Measurements from ENCODE around the gene FHOD1.

FHOD1 gene

DNA sequence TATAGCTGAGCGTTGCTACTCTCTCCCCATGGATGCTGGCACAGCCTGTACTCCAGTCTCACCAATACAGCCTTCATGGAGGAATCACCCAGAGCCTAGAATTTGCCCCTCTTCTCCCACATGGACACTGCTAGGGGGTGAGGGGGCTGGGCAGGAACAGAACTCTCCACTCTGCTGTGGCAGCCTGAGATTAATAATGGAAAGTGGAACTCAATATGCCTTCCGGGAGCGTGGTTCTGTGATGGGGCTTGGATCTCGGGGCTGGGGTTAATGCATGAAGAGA is 2.7 kb upstream of the FHOD1 start:
- no peak for DNase-seq (ENCODE audit: low read depth in 1 of 2, low spot score in 1 of 2)

DNA sequence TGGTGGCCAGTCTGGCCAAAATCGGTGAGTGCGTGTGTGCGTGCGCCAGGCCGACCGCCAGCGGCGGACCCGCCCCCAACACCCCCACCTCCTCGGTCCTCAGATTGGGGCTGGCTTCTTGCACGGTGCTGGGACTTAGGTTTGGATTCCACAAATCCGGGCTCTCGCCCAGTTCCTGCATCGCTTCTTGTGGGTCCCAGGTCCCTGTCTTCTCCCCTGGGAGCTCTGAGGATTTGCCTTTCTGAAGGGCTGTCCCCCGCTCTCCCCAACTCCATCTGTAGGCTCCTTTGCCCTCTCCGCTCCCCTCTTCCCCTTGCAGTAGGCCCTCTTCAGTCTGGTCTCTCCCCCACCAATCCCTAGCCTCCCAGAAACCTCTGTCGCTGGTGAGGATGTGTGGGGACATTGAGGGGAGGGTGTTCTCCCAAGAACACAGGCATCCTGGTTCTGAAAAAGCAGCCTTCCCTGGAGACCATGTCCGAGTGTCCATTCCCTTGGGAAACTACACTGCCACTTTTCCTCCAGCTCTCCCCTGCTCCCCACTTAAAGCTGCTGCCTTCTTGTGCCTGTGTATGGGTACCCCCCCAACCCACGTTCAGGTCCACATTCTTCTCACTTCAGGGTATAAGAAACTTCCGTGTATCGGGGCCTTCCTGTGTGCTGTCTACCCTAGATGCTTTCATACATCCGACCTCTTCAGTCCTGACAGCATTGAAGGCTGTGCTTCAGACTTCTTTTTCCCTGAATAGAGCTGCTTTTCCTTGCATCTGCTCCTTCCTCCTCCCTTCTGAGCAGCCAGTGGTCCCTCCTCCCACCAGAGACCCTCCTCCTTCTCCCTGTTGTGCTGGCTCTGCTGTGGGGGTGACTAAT is 2.1 kb upstream of the FHOD1 start:
- no peak for DNase-seq (ENCODE audit: low read depth in 1 of 2, low spot score in 1 of 2)

DNA sequence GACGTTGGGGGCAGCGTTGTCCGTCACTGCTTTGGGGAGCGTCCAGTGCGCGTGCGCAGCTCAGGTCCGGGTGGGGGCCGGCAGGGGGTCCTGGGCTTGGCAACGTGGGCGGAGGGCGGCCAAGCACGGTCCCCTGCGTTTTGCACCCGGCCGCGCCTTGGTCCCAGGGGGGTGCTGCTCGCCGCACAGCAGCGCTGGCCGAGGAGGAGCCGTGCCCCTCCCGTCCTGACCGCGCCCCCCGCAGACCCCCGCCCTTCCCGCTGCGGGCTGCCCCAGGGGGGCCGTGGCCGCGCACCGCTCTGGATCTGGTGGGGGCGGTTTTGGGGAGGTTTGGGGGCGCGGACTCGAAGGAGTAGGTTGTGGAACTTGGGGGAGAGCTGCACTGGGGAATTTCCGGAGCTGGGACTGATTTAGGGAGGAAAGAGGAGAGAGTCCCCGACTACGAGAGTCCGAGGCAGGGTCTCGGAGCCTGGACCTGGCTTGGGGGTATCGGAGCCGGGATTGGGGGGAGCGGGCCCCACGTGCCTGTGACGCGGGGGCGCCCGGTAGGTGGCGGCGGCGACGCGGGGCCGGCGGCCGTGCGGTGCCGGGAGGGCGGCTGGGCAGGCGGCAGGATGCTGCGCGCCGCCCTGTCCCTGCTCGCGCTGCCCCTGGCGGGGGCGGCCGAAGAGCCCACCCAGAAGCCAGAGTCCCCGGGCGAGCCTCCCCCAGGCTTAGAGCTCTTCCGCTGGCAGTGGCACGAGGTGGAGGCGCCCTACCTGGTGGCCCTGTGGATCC is 1.3 kb upstream of the FHOD1 start, which contains the start of gene SLC9A5:
Gene SLC9A5, plus strand, starts transcription at position 579 of the 777 bp plus-strand sequence. Its CDS starts 36 bp downstream, at position 615.
- DNase-seq (ENCODE audit: low read depth in 1 of 2, low spot score in 1 of 2) = no peak

DNA sequence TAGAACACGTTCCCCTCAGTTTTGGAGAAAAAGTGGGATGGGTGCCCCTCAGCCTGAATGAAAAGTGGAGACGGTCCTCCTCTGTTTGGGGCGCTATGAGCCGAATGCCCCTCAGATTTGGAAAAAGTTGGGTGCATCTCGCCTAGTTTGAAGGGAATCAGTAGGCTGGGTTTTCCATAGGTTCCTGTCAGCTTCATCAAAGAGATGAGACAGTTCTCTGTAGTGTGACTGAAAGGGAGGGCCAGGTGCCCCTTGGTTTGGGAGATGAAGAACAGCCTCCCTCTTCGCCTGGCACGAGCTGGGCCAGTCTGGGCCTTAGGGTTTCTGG is 756 bp upstream of the FHOD1 start:
- DNase-seq (ENCODE audit: low read depth in 1 of 2, low spot score in 1 of 2) = no peak

DNA sequence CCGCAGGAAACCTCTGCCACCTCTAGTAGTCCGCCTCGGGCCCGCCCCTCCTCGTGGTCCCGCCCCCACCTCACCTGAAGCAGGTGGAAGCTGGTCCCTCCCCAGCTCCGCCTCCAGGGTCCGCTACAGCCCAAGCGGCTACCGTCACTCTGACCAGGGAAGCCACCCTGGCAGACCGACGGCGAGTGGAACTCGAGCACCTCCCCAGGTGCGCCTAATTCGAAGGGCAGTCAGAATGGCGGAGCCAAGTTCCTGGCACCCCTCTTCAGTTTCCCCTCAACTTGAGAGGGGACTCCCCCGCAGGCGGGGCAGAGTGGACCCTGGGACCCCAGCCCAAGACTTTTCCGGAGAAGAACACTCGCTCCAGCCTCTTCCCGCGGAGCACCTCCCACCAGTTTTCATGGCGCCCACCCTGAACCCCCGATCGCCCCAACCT is 507 bp downstream of the FHOD1 start:
- DNase-seq (ENCODE audit: low read depth in 1 of 2, low spot score in 1 of 2) = no peak

DNA sequence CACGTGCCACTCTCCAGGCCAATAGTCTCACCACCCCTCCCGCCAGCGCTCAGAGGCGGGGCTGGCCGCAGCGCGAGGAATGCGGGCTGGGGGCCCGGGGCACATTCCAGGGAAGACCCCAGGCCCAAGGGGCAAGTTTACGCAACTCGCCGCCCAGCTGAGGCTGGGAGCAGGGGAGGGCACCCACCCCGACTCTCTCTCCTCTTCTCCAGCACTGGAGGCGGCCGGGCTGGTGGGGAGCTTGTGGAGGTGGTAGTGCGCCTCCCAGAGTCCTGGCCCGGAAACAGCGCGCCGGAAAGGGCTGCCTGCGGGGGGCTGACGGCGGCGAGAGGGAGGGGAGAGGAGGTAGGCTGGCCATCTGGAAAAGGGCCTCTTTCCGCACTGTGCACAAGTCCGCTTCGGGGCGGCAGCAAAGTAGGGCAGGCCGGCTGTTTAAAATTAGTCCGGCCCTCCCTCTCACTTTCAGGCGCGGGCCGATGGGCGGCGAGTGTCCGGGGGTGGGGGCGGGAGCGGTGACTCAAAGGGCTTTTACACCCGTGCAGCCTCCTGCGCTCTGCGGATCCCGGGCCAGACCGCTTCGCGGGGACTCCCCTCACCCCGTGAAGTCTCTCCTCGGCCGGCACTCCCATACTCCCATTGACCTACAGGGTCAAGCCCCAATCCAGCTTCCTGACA is 1.1 kb downstream of the FHOD1 start:
- no peak for DNase-seq (ENCODE audit: low read depth in 1 of 2, low spot score in 1 of 2)

DNA sequence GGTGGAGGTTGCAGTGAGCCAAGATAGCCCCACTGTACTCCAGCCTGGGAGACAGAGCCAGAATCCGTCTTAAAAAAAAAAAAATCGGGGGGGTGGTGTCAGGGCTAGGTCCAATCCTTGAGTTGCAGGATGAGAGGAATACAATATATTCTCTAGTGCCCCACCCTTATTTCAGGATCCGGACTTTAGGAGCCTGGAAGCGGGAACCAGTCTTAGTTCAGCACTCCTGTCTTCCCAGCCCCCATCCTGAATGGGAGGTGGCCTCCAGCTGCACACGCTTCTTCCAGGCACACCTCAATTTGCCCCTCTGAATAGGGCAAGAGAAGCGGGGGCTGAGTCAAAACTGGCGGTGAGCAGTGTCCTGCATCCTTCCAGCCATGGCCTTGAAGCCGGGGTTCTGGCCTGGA is 1.6 kb downstream of the FHOD1 start:
- DNase-seq (ENCODE audit: low read depth in 1 of 2, low spot score in 1 of 2) = no peak

DNA sequence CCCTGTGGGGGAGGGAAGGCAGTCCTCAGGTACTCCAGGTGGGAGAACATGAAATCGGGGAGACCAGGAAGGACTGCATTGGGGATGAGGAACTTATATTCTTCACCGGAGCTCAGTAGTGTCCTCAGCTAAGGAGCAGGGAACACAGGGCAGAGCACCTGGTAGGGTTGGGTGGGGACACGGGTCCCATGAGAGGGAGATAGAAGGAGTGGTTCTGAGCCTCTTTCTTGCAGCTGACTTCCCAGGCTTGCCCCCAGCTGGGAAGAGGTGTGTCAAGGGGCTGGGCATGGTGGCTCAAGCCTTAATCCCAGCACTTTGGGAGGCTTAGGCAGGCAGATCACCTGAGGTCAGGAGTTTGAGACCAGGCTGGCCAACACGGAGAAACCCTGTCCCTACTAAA is 2.1 kb downstream of the FHOD1 start:
- no peak for DNase-seq (ENCODE audit: low read depth in 1 of 2, low spot score in 1 of 2)

DNA sequence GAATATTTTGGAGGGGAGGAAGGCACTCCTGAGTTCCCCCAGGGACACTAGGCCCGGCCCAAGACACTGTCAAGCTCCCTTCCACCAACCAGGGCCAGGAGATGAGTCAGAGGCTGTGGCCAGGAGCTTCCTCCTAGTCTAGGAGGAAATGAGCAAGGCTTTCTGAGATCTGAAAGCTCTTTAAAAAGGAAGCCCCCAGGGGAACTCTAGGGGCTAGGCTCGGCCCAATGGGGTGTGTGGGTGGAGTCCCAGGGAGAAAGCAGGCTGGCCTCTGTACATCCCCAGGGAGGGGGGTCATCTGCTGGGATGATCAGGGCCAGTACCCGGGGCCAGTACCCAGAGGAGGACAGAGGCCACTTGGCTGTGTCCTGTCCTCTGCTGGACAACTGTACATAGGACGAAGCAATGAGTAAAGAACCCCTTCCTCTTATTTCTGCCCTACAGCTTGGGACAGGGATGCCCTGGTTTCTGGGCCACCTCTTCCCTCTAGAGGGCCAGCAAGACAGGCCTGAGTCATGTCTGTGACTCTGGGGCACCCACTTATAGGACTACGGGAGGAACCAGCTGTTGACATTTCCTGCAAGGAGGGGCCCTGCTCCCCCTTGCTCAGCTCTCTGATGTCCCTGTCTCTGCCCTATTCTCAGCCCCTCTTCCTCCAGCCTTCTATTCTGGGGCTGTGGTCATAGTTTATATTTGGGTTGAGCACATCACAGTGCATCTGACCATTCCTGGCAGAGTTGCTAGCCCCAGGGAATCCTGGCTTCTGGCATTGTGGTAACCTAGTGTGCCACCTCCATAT is 2.7 kb downstream of the FHOD1 start:
- peak; percentile 48 to 57 for DNase-seq (ENCODE audit: low read depth in 1 of 2, low spot score in 1 of 2)

DNA sequence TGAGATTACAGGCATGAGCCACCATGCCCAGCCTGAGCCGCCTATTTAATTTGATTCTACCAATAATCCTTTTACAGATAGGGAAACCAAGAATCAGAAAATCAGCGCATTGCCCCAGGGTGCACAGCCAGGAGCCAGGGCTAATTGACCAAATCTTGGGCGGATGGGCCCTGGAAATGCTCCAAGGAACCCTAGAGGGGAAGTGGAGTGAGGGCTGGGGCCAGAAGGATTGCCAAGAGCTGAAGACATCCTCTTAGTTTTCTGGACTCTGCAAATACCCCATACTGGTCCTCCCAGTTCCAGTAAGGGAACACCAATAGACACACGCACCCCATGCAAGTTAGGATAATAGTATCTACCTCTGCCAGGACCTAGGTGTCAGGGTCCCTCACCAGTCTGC is 3.8 kb downstream of the FHOD1 start:
- DNase-seq (ENCODE audit: low read depth in 1 of 2, low spot score in 1 of 2) = no peak

DNA sequence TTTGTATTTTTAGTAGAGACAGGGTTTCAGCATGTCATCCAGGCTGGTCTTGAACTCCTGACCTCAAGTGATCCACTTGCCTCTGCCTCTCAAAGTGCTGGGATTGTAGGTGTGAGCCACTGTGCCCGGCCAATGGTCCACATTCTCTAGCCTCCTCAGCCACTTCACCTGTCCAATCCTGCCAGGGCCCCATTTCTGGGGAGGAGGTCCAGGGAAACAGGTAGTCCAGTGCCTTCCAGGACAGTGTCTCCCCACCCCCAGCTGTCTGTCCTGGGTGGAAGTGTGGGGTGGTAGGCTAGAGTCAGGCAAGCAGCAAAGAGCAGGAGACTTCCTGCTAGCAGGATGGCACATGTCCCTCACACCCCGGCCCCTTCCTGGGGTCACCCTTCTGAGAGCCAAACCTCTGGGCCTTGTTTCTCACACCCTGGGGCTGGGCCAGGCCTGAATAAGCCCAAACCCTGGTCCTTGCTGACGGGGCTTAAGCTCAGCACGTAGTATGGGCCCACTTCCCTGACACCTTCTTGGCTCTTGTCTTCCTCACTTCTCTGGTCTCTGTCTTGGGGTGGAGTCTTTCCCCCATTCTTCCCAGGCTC is 5.0 kb downstream of the FHOD1 start:
- DNase-seq (ENCODE audit: low read depth in 1 of 2, low spot score in 1 of 2) = no peak

DNA sequence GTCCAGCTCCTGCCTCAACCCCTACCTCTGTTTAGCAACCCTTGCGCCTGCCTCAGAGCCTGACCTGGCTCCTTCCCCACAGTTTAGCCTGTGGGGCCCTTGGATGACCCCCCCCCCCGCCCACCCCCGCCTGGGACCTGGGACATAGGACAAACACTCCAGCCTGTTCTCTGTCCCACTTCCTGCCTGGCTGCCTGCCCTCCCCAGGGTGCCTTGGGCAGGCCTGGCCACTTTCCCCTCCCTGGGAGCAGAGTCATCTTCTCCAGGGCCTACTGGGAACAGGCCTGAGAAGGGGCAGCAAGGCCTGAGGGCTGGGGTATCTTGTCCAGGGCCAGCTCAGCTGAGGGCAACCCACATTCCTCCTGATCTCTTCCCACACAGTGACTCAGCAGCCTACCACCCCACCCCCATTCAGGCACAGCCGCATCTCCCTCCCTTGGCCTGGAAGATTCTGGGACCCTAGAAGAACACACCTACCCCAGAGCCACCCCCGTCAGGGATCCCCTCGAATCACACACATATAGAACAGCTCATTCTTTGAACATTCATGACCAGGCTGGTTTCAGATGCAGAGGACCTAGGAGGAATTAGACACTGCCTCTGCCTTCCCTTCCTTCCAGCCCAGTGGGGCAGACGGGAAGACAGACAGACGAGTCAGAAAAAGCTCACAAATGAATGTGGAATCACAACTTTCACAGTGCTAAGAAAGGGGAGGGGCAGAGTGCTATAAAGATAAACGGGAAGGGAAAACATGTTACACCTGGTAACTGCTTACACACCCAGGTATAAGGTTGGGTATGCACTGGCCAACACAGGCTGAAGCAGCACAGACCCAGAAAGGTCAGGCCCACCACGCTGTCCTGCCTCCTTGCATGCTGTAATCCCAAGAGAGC is 6.0 kb downstream of the FHOD1 start:
- no peak for DNase-seq (ENCODE audit: low read depth in 1 of 2, low spot score in 1 of 2)

DNA sequence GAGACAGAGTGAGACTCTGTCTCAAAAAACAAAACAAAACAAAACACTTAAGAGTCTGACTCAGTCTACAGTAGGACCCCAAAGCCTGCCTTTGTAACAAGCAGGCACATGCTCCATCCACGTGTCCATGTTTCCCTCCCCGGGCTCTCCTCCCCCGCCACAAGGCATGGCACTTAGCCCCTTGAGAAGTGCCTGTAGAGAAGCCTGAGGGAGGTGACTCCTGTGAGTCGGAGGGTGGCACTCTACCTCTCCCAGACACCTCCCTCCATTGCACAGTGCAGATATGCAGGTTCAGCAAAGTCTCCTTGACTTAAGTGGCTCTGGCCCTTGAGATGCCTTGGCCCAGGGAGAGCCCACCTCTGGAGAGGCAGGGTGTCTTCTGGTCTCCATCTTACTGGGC is 6.8 kb downstream of the FHOD1 start:
- DNase-seq (ENCODE audit: low read depth in 1 of 2, low spot score in 1 of 2) = no peak

DNA sequence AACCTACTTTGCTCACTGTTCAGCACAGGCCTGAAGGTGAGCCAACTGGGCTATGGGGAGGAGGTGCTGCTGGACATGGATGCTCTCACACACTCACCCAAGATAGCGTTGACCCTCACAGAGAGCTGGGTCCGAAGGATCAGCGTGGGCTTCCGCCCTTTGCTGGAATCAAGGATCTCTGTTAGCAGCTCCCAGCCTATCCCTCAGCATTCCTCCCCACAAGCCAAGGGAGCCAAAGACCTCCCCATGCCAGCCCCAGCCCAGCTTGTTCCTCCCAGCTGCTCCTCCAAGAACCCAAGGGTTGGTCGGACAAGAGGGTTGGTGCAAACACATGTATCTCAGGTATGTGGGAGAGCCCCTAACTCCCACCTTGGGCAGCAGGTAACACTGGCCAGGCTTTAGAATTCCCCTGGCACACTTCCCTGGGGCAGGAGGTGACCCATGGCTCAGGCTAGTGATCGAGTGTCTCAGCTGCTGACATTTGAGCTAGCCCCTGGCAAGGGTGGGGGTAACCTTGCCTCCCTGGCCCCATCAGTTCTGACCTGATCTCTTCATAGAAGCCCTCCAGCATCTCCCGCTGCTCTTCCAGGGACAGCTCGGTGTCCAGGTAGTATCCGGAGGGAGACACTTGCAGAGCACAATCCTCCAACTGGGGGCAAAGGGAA is 8.3 kb downstream of the FHOD1 start:
- no peak for DNase-seq (ENCODE audit: low read depth in 1 of 2, low spot score in 1 of 2)

DNA sequence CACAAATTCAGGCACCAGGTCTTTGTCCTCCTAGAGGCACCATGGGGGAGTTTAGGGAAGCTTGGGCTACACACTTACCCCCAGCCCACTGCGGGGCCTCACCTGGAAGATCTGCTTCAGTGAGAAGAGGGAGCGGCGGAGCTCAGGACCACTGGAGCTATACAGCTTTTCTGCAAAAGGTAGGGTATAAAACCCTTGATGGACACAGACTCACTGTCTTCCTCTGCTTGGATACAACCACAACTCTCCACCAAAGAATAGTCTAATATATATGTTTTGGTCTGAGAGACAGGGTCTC is 9.1 kb downstream of the FHOD1 start:
- DNase-seq (ENCODE audit: low read depth in 1 of 2, low spot score in 1 of 2) = no peak

DNA sequence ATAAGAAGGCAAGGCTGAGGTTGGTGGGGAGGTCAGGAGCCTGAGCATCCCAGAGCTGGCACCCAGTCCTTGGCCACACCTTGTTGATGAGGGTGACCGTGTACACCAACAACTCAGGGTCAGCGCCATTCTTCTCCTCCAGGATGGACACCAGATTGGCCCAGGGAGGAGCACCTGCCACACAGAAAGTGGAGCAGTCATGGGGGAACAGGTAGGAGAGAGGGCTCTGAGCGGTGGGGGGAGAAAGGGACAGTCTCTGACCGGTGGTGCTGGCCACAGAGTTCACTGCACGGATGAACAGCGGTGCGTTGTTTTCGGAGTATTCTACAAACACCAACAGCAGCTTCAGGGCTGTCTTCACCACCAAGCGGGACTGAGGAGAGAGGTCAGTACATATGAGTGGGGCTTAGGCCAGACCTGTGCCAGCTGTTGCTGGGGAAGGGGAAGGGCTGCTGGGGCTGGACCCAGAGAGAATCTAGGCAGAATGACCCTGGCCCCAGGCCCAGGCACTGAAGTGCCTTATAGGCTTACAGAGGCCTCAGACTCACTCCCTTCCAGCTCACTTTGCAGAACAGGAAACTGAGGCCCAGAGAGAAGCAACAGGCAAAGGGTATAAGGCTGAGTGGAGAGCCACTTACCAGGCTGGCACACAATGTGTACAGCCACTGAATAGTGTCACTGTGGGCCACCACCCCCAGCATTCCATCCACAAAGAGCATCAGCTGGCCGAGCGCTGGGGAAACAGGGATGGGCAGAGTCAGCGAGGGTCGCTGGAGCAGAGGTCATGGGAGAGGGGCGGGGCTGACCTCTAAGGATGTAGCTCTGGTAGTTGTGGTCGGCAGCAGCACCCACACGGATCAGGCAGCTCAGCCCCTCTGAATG is 9.6 kb downstream of the FHOD1 start:
- no peak for DNase-seq (ENCODE audit: low read depth in 1 of 2, low spot score in 1 of 2)

DNA sequence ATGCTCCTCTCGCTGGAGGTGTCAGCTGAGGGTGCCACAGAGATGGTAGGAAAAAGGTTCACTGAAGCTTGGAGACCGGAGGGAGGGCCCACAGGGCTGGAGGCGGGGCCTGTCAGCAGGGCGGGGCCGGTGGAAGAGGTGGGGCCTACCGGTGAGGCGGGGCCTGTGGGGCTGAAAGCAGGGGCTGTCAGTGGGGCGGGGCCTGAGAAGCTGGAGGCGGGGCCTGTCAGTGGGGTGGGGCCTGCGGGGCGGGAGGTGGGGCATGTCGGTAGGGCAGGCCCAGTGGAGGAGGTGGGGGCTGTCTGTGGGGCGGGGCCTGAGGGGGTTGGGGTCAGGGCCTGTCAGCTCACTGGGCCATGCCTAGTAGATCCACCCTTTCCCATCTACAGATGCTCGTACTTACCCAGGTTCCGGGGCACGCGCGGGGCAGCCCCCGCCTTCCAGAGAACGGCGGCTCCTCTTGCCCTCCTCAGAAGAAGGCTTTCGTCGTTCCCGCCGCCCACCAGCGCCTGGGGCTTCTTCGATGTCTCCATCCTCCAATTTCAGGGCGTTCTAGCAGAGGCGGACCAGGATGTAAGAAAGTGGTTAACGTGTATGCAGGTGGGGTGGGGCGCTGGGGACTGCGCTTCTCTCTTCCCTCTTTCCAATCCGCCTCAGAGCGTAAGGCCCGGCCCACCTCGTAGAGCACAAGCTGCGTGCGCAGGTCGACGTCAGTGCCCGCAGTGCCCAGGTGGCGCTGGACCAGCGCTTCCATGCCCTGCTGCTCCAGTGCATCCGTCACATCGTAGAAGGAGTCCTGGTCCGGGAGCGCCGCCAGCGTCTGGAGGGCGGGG is 10.5 kb downstream of the FHOD1 start:
- DNase-seq (ENCODE audit: low read depth in 1 of 2, low spot score in 1 of 2) = peak; percentile 61 to 65

Measured in stimulated activated CD4-positive, alpha-beta T cell treated with anti-CD3 and anti-CD28 coated beads, Interleukin-15, amount 100 ng/mL, for 1 hour (primary cell).